Activated CD8-positive, alpha-beta memory T cell treated with anti-CD3 and anti-CD28 coated beads, Interleukin-2, amount 50 U/mL, for 24 hours (primary cell): ENCODE data around the gene NCCRP1.
"Not testable (repeated sequence)": the region's sequence is repeated elsewhere in the genome, so short reads cannot be mapped to it uniquely, and the experiment has no call there.

Experiments
- DNase-seq: peaks from one replicate; pipeline ENCODE4 v3.0.0-alpha.2; 2020; ENCODE audit errors: extremely low read depth

NCCRP1 gene

GRCh38 chr19:39208175-39208795, 11.5 kb downstream of the NCCRP1 start:
- no peak for DNase-seq

GRCh38 chr19:39209196-39209595, 12.4 kb downstream of the NCCRP1 start:
- DNase-seq = no peak

- no peak for DNase-seq
Observed at GRCh38 chr19:39211731-39212374, 15.1 kb downstream of the NCCRP1 start.

GRCh38 chr19:39212375-39212742, 15.6 kb downstream of the NCCRP1 start:
- peak; percentile 25 for DNase-seq

GRCh38 chr19:39215323-39215722, 18.6 kb downstream of the NCCRP1 start:
- not testable (repeated sequence) for DNase-seq

- no peak for DNase-seq
Observed at GRCh38 chr19:39217094-39217493, 20.3 kb downstream of the NCCRP1 start.

- DNase-seq = no peak
Observed at GRCh38 chr19:39218230-39219007, 21.7 kb downstream of the NCCRP1 start.

- not testable (repeated sequence) for DNase-seq
Observed at GRCh38 chr19:39219108-39219507, 22.3 kb downstream of the NCCRP1 start.

GRCh38 chr19:39223703-39224279, 27.0 kb downstream of the NCCRP1 start:
- no peak for DNase-seq

- no peak for DNase-seq
Observed at GRCh38 chr19:39224910-39225309, 28.1 kb downstream of the NCCRP1 start.

- no peak for DNase-seq
Observed at GRCh38 chr19:39230096-39230764, 33.5 kb downstream of the NCCRP1 start.

GRCh38 chr19:39232708-39233107, 35.9 kb downstream of the NCCRP1 start:
- no peak for DNase-seq

- no peak for DNase-seq
Observed at GRCh38 chr19:39236527-39236926, 39.8 kb downstream of the NCCRP1 start.

GRCh38 chr19:39237200-39238184, 40.7 kb downstream of the NCCRP1 start:
- no peak for DNase-seq

GRCh38 chr19:39238209-39238608, 41.4 kb downstream of the NCCRP1 start:
- no peak for DNase-seq

GRCh38 chr19:39238944-39239343, 42.2 kb downstream of the NCCRP1 start:
- no peak for DNase-seq

GRCh38 chr19:39240421-39240820, 43.7 kb downstream of the NCCRP1 start:
- no peak for DNase-seq

GRCh38 chr19:39243741-39244140, 47.0 kb downstream of the NCCRP1 start:
- DNase-seq = not testable (repeated sequence)

- not testable (repeated sequence) for DNase-seq
Observed at GRCh38 chr19:39244410-39245100, 47.8 kb downstream of the NCCRP1 start, which contains the start of gene IFNL3. IFNL3 (minus strand) TSS chr19:39245006; CDS start chr19:39244967, 39 bp downstream.

- not testable (repeated sequence) for DNase-seq
Observed at GRCh38 chr19:39245166-39245565, 48.4 kb downstream of the NCCRP1 start.
